ENCODE data around the gene NSUN3. TPM values are rescaled to one million over a fixed set of nuclear protein-coding genes. Genes with fewer than 3 reads are reported as not detected.
A peak's percentile ranks its signal among the peaks of the same experiment; 100 is the strongest.

The NSUN3 gene
- total and polyA plus RNA-seq, 10 of the 15 experiments (the other 5 are each of a cell fraction or from before 2014, with no cell fraction given): 9.1 to 20.3 (median 11.7) TPM

DNA sequence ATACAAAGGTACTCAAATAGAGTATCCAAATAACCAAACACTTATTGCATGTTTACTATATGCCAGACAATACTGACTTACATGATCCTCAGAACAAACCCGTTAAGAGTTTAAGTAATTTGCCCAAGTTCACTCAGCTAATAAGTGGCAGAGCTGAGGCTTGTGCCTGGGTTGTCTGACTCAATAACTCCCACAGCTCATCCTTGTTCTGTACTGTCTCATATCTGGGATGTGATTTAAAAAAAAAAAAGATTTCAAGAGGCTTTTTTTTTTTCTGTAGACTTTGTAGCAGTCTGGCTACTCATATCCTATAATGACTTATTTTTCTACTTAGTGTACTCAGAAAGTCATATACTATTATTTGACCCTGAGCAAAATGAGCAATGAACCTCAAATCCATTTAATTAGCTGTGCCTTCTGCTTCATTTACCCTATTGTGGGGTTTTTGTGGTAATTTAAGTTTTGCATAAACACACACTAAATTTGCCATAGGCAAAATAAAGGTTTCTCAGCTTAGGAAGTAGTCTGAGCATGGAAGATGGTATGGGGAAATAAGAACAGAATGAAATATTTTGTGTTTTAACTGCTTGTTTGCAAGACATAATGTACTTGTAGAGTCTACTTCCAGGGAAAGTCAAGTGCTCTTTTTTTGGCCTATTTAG lies 3.1 kb downstream of the NSUN3 start:
- in situ Hi-C loops (cut with MboI) (loop anchor here (5.0 kb wide), 1 partner anchor 59 kb away; no protein-coding TSS in a partner anchor), intact Hi-C loops (cut with micrococcal nuclease; ENCODE audit: unreplicated experiment) (loop anchor here (1.0 kb wide), 1 partner anchor 62 kb away; no protein-coding TSS in a partner anchor)
- Histone ChIP-seq H3K4me2 (ENCODE audit: control insufficient read depth, insufficient read depth) (peak overlapping the region; percentile 72), H3K9me3 (replicated peaks; ENCODE audit: control insufficient read depth, insufficient read depth, low read length) (peaks cover 14% of the 10 kb centered on the region; the same call in 2 of the 3 replicates), H3K79me2 (ENCODE audit: control insufficient read depth, insufficient read depth, low read length) (peaks cover 60% of the 10 kb centered on the region), H4K20me1 (ENCODE audit: control insufficient read depth, insufficient read depth) (no peaks in the 10 kb centered on the region), H3K4me3 (no peak overlapping the region), H3K27me3 (replicated peaks in 1 of 2; ENCODE audit: control insufficient read depth in 2 of 2, insufficient read depth in 2 of 2, low read length in 1 of 2) (no peaks in the 10 kb centered on the region), H3K36me3 (ENCODE audit: control insufficient read depth in 2 of 2, insufficient read depth in 2 of 2, low read length in 1 of 2) (peaks cover 0 to 19% of the 10 kb centered on the region in 2 experiments; a peak in 2 of 4 replicates), H3K4me1 (ENCODE audit: control insufficient read depth, insufficient read depth, low read length) (peaks cover 15% of the 10 kb centered on the region), H3K27ac (ENCODE audit: control insufficient read depth, insufficient read depth) (no peak overlapping the region), H2AFZ (ENCODE audit: control insufficient read depth, low read depth, low read length) (no peak overlapping the region), H3K9ac (ENCODE audit: control insufficient read depth, insufficient read depth, low read length) (no peak overlapping the region; the same call in 1 of the 2 replicates)
- WGBS (ENCODE audit: insufficient coverage, insufficient replicate concordance, low lambda C conversion rate, missing lambda C conversion rate): 62% methylated on average over 1 of the region's 1 CpG
- ChIA-PET SMC1A (ENCODE audit: uncharacterized antibody, unreplicated experiment) (interaction anchor here (1.0 to 1.6 kb wide), 6 partner anchors 13 to 63 kb away, joined by 3 to 7 read pairs (median 4); no protein-coding TSS in a partner anchor), RAD21 (ENCODE audit: unreplicated experiment) (interaction anchor here (0.8 to 1.4 kb wide), 6 partner anchors 28 to 63 kb away, joined by 3 to 9 read pairs (median 4); no protein-coding TSS in a partner anchor), CTCF (interaction anchor here (0.6 to 11.1 kb wide), 8 partner anchors 15 to 227 kb away, joined by 3 to 164 read pairs (median 4); partner anchors contain the start of gene STX19), POLR2A (interaction anchor here (0.9 kb wide), 1 partner anchor 63 kb away, joined by 3 read pairs; no protein-coding TSS in a partner anchor)
- no TSS peak for BruUV-seq (replicated peaks)
- DNase-seq (ENCODE audit: low read depth, low spot score): no peak
- no peak for FAIRE-seq
- ATAC-seq: no peak
- TF ChIP-seq RAD21 (IDR thresholded peaks at IDR 0.05; ENCODE audit: insufficient read depth, low read depth, low read length) (no peak), MTA3 (IDR thresholded peaks at IDR 0.05; ENCODE audit: borderline replicate concordance, low read length) (no peak), ASH2L (IDR thresholded peaks at IDR 0.05; ENCODE audit: borderline replicate concordance, low read depth) (no peak), PML (IDR thresholded peaks at IDR 0.05; ENCODE audit: low read length) (no peak), POU2F2 (IDR thresholded peaks at IDR 0.05; ENCODE audit: borderline replicate concordance, low read depth, low read length) (peak; percentile 36; the same call in 1 of the 3 replicates), RB1 (IDR thresholded peaks at IDR 0.05; ENCODE audit: borderline replicate concordance) (no peak), ZNF24 (IDR thresholded peaks at IDR 0.05) (no peak), TBL1XR1 (IDR thresholded peaks at IDR 0.05; ENCODE audit: low read depth, low read length) (no peak), NFXL1 (IDR thresholded peaks at IDR 0.05; ENCODE audit: borderline replicate concordance) (no peak), MEF2A (IDR thresholded peaks at IDR 0.05; ENCODE audit: insufficient read depth, low read depth, low read length) (no peak), SIX5 (IDR thresholded peaks at IDR 0.05; ENCODE audit: low read depth, low read length, severe bottlenecking) (no peak), RFX5 (IDR thresholded peaks at IDR 0.05; ENCODE audit: low read depth, low read length) (no peak), CREM (IDR thresholded peaks at IDR 0.05; ENCODE audit: low read depth) (no peak), JUND (IDR thresholded peaks at IDR 0.05; ENCODE audit: low read depth, low read length) (no peak), SREBF1 (IDR thresholded peaks at IDR 0.05; ENCODE audit: low read length) (no peak), JUNB (IDR thresholded peaks at IDR 0.05) (no peak)
- TF ChIP-seq, protein P1, sequence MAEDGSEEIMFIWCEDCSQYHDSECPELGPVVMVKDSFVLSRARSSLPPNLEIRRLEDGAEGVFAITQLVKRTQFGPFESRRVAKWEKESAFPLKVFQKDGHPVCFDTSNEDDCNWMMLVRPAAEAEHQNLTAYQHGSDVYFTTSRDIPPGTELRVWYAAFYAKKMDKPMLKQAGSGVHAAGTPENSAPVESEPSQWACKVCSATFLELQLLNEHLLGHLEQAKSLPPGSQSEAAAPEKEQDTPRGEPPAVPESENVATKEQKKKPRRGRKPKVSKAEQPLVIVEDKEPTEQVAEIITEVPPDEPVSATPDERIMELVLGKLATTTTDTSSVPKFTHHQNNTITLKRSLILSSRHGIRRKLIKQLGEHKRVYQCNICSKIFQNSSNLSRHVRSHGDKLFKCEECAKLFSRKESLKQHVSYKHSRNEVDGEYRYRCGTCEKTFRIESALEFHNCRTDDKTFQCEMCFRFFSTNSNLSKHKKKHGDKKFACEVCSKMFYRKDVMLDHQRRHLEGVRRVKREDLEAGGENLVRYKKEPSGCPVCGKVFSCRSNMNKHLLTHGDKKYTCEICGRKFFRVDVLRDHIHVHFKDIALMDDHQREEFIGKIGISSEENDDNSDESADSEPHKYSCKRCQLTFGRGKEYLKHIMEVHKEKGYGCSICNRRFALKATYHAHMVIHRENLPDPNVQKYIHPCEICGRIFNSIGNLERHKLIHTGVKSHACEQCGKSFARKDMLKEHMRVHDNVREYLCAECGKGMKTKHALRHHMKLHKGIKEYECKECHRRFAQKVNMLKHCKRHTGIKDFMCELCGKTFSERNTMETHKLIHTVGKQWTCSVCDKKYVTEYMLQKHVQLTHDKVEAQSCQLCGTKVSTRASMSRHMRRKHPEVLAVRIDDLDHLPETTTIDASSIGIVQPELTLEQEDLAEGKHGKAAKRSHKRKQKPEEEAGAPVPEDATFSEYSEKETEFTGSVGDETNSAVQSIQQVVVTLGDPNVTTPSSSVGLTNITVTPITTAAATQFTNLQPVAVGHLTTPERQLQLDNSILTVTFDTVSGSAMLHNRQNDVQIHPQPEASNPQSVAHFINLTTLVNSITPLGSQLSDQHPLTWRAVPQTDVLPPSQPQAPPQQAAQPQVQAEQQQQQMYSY (CRISPR knock-in tag; IDR thresholded peaks at IDR 0.05): no peak
- TF ChIP-seq, protein P2, sequence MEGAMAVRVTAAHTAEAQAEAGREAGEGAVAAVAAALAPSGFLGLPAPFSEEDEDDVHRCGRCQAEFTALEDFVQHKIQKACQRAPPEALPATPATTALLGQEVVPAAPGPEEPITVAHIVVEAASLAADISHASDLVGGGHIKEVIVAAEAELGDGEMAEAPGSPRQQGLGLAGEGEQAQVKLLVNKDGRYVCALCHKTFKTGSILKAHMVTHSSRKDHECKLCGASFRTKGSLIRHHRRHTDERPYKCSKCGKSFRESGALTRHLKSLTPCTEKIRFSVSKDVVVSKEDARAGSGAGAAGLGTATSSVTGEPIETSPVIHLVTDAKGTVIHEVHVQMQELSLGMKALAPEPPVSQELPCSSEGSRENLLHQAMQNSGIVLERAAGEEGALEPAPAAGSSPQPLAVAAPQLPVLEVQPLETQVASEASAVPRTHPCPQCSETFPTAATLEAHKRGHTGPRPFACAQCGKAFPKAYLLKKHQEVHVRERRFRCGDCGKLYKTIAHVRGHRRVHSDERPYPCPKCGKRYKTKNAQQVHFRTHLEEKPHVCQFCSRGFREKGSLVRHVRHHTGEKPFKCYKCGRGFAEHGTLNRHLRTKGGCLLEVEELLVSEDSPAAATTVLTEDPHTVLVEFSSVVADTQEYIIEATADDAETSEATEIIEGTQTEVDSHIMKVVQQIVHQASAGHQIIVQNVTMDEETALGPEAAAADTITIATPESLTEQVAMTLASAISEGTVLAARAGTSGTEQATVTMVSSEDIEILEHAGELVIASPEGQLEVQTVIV (IDR thresholded peaks at IDR 0.05; ENCODE audit: borderline replicate concordance, partially characterized antibody): no peak
